Esophagus (tissue), 2 donors: ENCODE results near the gene ZFAND6. TPM values are rescaled to one million over a fixed set of nuclear protein-coding genes. Genes with fewer than 3 reads are reported as not detected.

Experiments used
- H3K27ac ChIP-seq, 2 donors: one replicate each; pipeline ENCODE4 v1.5.1; 2013; ENCODE audit warnings: low read depth in 2 of 2, mild to moderate bottlenecking in 2 of 2, inconsistent platforms in 1 of 2, low read length in 1 of 2, moderate library complexity in 1 of 2
- H3K27me3 ChIP-seq, 2 donors: one replicate each; pipeline ENCODE4 v1.6.1; 2013; ENCODE audit warnings: low read length in 2 of 2, control low read depth in 1 of 2, mild to moderate bottlenecking in 1 of 2; ENCODE audit not compliant: insufficient read depth in 2 of 2, control insufficient read depth in 1 of 2
- H3K36me3 ChIP-seq, 2 donors: one replicate each; pipeline ENCODE4 v1.6.1; 2013; ENCODE audit warnings: low read length in 1 of 2; ENCODE audit not compliant: control insufficient read depth in 2 of 2, insufficient read depth in 2 of 2
- H3K4me1 ChIP-seq, 2 donors: one replicate each; pipeline ENCODE4 v1.6.1; 2013; ENCODE audit warnings: low read length in 1 of 2; ENCODE audit not compliant: control insufficient read depth in 2 of 2, insufficient read depth in 2 of 2
- H3K4me3 ChIP-seq, 2 donors: one replicate each; pipeline ENCODE4 v1.5.1; 2013; ENCODE audit warnings: low read length in 2 of 2, mild to moderate bottlenecking in 2 of 2, low read depth in 1 of 2, moderate library complexity in 1 of 2
- H3K9me3 ChIP-seq, 2 donors: one replicate each; pipeline ENCODE4 v1.6.1; 2013; ENCODE audit warnings: mild to moderate bottlenecking in 2 of 2, low read depth in 1 of 2, low read length in 1 of 2, moderate library complexity in 1 of 2; ENCODE audit not compliant: control insufficient read depth in 2 of 2, insufficient read depth in 1 of 2
- WGBS, 2 donors: extraction: QIAGEN DNeasy Blood & Tissue Kit; methylation state at CpG; one replicate each; pipeline ENCODE4 v1.1.7; 2013; 5-methylcytosine and 5-hydroxymethylcytosine counted together
- polyA plus RNA-seq, 2 donors: library from polyadenylated mRNA; stranded (reverse); fragments of 200-250 nt; gene quantifications; one replicate each; pipeline ENCODE4 v1.2.3, GENCODE V29; 2013
- donor health status: healthy with polysubstance abuse.
- donor health status: Bipolar disorder and iron deficiency.

ZFAND6 gene
- polyA plus RNA-seq, 2 donors = 37.4 to 47.0 TPM

GRCh38 chr15:80066912-80067311, 7.4 kb downstream of the ZFAND6 start:
- Histone ChIP-seq H3K27me3 (no peaks in the 10 kb centered on the region), H3K36me3 (no peaks in the 10 kb centered on the region), H3K9me3 (no peaks in the 10 kb centered on the region), H3K27ac (no peak overlapping the region), H3K4me1 (no peaks in the 10 kb centered on the region), H3K4me3 (no peak overlapping the region)

- peak overlapping the region in 1 of 2 donors; percentile 2 for H3K27ac ChIP-seq
- H3K36me3 ChIP-seq = no peaks in the 10 kb centered on the region
- H3K4me3 ChIP-seq = no peak overlapping the region
- no peaks in the 10 kb centered on the region for H3K27me3 ChIP-seq
- H3K9me3 ChIP-seq = no peaks in the 10 kb centered on the region
- H3K4me1 ChIP-seq = no peaks in the 10 kb centered on the region
- WGBS, 2 donors = 74 to 79% methylated on average over 11 of the region's 11 CpGs
Observed at GRCh38 chr15:80068578-80068977, 9.1 kb downstream of the ZFAND6 start.

GRCh38 chr15:80070840-80071239, 11.4 kb downstream of the ZFAND6 start:
- Histone ChIP-seq H3K4me3 (no peak overlapping the region), H3K27me3 (no peaks in the 10 kb centered on the region), H3K27ac (no peak overlapping the region), H3K9me3 (no peaks in the 10 kb centered on the region), H3K4me1 (no peaks in the 10 kb centered on the region), H3K36me3 (no peaks in the 10 kb centered on the region)

GRCh38 chr15:80071652-80072051, 12.2 kb downstream of the ZFAND6 start:
- no peaks in the 10 kb centered on the region for H3K4me1 ChIP-seq
- no peaks in the 10 kb centered on the region for H3K9me3 ChIP-seq
- no peaks in the 10 kb centered on the region for H3K27me3 ChIP-seq
- no peaks in the 10 kb centered on the region for H3K36me3 ChIP-seq
- no peak overlapping the region for H3K4me3 ChIP-seq
- H3K27ac ChIP-seq = no peak overlapping the region

GRCh38 chr15:80072285-80072994, 13.0 kb downstream of the ZFAND6 start:
- H3K27me3 ChIP-seq = no peaks in the 10 kb centered on the region
- no peak overlapping the region for H3K27ac ChIP-seq
- H3K4me1 ChIP-seq = no peaks in the 10 kb centered on the region
- H3K36me3 ChIP-seq = no peaks in the 10 kb centered on the region
- no peaks in the 10 kb centered on the region for H3K9me3 ChIP-seq
- WGBS, 2 donors = 0 to 5% methylated on average over 1 of the region's 1 CpG
- H3K4me3 ChIP-seq = peak overlapping the region in 1 of 2 donors; percentile 45

GRCh38 chr15:80073197-80073596, 13.7 kb downstream of the ZFAND6 start:
- H3K27ac ChIP-seq = no peak overlapping the region
- no peaks in the 10 kb centered on the region for H3K36me3 ChIP-seq
- H3K4me3 ChIP-seq = no peak overlapping the region
- 25 to 30% methylated on average over 3 of the region's 3 CpGs for WGBS, 2 donors
- H3K4me1 ChIP-seq = no peaks in the 10 kb centered on the region
- H3K9me3 ChIP-seq = no peaks in the 10 kb centered on the region
- no peaks in the 10 kb centered on the region for H3K27me3 ChIP-seq

GRCh38 chr15:80076321-80077318, 17.1 kb downstream of the ZFAND6 start:
- no peaks in the 10 kb centered on the region for H3K4me1 ChIP-seq
- no peaks in the 10 kb centered on the region for H3K27me3 ChIP-seq
- peaks cover 0 to 3% of the 10 kb centered on the region in 2 donors for H3K36me3 ChIP-seq
- WGBS, 2 donors = 45 to 54% methylated on average over 8 of the region's 8 CpGs
- no peaks in the 10 kb centered on the region for H3K9me3 ChIP-seq
- no peak overlapping the region for H3K4me3 ChIP-seq
- no peak overlapping the region for H3K27ac ChIP-seq

GRCh38 chr15:80081390-80081789, 21.9 kb downstream of the ZFAND6 start:
- H3K27ac ChIP-seq = no peak overlapping the region
- 92 to 93% methylated on average over 2 of the region's 2 CpGs for WGBS, 2 donors
- H3K9me3 ChIP-seq = no peaks in the 10 kb centered on the region
- H3K27me3 ChIP-seq = no peaks in the 10 kb centered on the region
- H3K36me3 ChIP-seq = peaks cover 0 to 3% of the 10 kb centered on the region in 2 donors
- no peak overlapping the region for H3K4me3 ChIP-seq
- H3K4me1 ChIP-seq = no peaks in the 10 kb centered on the region

- Histone ChIP-seq H3K9me3 (no peaks in the 10 kb centered on the region), H3K4me3 (no peak overlapping the region), H3K27me3 (no peaks in the 10 kb centered on the region), H3K4me1 (no peaks in the 10 kb centered on the region), H3K27ac (no peak overlapping the region), H3K36me3 (no peaks in the 10 kb centered on the region)
- WGBS, 2 donors = 58 to 60% methylated on average over 5 of the region's 5 CpGs
Observed at GRCh38 chr15:80087104-80087503, 27.6 kb downstream of the ZFAND6 start.
